22Rv1 (cell line): Measurements from ENCODE around the gene AIF1.
A peak's percentile ranks its signal among the peaks of the same experiment; 100 is the strongest.

Experiments used
- H3K27ac ChIP-seq: fragments of 450-650 bp; 2 replicates; pipeline ENCODE4 v1.5.1; 2017
- CTCF ChIP-seq: fragments of 450-650 bp; IDR thresholded peaks from 2 replicates; pipeline ENCODE4 v1.5.1; 2017; ENCODE audit warnings: mild to moderate bottlenecking
- ZFX ChIP-seq: fragments of 450-650 bp; IDR thresholded peaks from 2 replicates; pipeline ENCODE4 v1.6.1; 2017; ENCODE audit warnings: antibody characterized with exemption, borderline replicate concordance

The AIF1 gene

GRCh38 chr6:31652925-31653724, 38.1 kb downstream of the AIF1 start:
- H3K27ac ChIP-seq = peak overlapping the region; percentile 95
- TF ChIP-seq ZFX (no peak), CTCF (no peak)

- H3K27ac ChIP-seq = peak overlapping the region; percentile 95
- TF ChIP-seq CTCF (no peak), ZFX (no peak)
Observed at GRCh38 chr6:31654574-31655348, 39.7 kb downstream of the AIF1 start.

GRCh38 chr6:31655349-31656237, 40.6 kb downstream of the AIF1 start, which contains the start of gene APOM:
Gene APOM (plus strand): TSS chr6:31655894. CDS start chr6:31655967, 73 bp downstream.
- H3K27ac ChIP-seq = peak within 1 kb of the TSS; percentile 95
- no peak for TF ChIP-seq ZFX
- no peak for TF ChIP-seq CTCF

DNA sequence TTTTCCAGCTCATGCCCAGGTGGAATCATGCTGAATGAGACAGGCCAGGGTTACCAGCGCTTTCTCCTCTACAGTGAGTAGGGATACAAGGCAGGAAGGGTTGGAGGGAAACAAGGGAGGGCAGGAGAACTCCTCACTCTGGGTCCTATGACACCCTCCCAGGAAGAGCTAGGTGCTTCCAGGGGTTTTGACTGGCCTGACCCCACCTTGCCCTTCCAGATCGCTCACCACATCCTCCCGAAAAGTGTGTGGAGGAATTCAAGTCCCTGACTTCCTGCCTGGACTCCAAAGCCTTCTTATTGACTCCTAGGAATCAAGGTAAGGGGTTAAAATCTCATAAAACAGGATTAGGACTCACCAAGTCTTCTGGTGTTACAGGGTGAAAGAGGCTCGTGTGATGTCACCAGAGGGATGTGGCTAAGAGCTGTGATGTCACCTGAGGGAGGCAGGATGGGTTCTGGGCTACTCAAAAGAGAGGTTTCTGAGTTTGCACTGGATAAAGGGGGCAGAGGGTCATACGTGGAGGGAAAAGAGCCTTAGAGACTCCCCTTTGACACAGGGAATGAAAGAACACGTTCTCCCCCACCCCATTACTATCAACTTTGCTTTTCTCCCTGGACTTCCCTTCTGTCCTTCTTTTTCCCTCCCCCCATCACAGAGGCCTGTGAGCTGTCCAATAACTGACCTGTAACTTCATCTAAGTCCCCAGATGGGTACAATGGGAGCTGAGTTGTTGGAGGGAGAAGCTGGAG, 42.5 kb downstream of the AIF1 start:
- no peak for TF ChIP-seq CTCF
- no peak for TF ChIP-seq ZFX
- peak overlapping the region; percentile 83; the same call in 1 of the 2 replicates for H3K27ac ChIP-seq

GRCh38 chr6:31658158-31658688, 43.2 kb downstream of the AIF1 start:
- H3K27ac ChIP-seq = peak overlapping the region; percentile 83; the same call in 1 of the 2 replicates
- no peak for TF ChIP-seq CTCF
- no peak for TF ChIP-seq ZFX

DNA sequence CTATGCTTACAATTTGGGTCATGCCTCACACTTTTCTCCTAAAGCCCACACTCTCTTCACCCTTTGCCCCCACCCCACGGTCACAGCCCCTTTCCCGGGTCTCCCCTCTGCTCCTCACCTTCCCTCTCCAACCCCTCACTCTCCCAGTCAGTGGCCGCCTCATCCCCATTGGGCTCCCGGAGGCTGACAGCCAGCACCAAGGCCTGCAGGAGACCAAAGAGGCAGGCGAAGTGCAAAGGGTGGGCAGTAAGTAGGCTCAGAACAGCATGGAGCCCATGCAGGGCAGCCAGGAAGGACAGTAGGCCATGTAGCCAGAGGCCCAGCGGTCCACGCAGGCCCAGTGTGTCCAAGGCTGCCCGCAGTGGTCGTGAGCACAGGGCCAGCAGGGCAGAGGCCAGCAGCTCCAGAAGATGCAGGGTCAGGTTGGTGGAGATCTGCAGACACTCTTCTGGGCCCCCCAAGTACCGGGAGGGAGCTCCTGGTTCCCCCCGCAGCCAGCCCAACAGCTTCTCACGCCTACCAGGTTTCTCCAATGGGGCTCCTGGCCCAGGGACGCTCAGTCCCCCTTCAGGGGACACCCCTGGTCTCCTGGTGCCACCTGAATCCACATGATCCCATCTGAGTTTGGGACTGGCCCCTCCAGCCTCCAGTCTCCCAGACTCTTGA, 44.1 kb downstream of the AIF1 start:
- TF ChIP-seq ZFX = no peak
- no peak for TF ChIP-seq CTCF
- H3K27ac ChIP-seq = peak overlapping the region; percentile 83; the same call in 1 of the 2 replicates
